NCI-H2107 (cell line): Measurements from ENCODE around the gene ABCG1.

Experiments
- DNase-seq: peaks from one replicate; lab custom pipeline; 2025; lab: John Stamatoyannopoulos, UW

ABCG1 gene

GRCh38 chr21:42271065-42271464 is 52.1 kb downstream of the ABCG1 start:
- no peak for DNase-seq

- DNase-seq: no peak
Measured at GRCh38 chr21:42272109-42272962, 53.4 kb downstream of the ABCG1 start.

GRCh38 chr21:42272984-42273600 is 54.2 kb downstream of the ABCG1 start:
- no peak for DNase-seq

GRCh38 chr21:42276076-42276475 is 57.1 kb downstream of the ABCG1 start:
- no peak for DNase-seq

- no peak for DNase-seq
Measured at GRCh38 chr21:42276526-42277154, 57.7 kb downstream of the ABCG1 start.

- DNase-seq: no peak
Measured at GRCh38 chr21:42277593-42277992, 58.7 kb downstream of the ABCG1 start.

- DNase-seq: no peak
Measured at GRCh38 chr21:42278451-42279149, 59.7 kb downstream of the ABCG1 start.

GRCh38 chr21:42279341-42279871 is 60.5 kb downstream of the ABCG1 start:
- no peak for DNase-seq

- no peak for DNase-seq
Measured at GRCh38 chr21:42279888-42280287, 60.9 kb downstream of the ABCG1 start.

- DNase-seq: no peak
Measured at GRCh38 chr21:42280356-42281180, 61.6 kb downstream of the ABCG1 start.

GRCh38 chr21:42281181-42281680 is 62.3 kb downstream of the ABCG1 start:
- no peak for DNase-seq

- DNase-seq: no peak
Measured at GRCh38 chr21:42282021-42282420, 63.1 kb downstream of the ABCG1 start.

GRCh38 chr21:42282715-42283114 is 63.8 kb downstream of the ABCG1 start:
- no peak for DNase-seq

GRCh38 chr21:42285569-42286245 is 66.8 kb downstream of the ABCG1 start:
- no peak for DNase-seq

- no peak for DNase-seq
Measured at GRCh38 chr21:42286416-42286815, 67.5 kb downstream of the ABCG1 start.

- DNase-seq: no peak
Measured at GRCh38 chr21:42287193-42288083, 68.5 kb downstream of the ABCG1 start.

- no peak for DNase-seq
Measured at GRCh38 chr21:42288962-42289361, 70.0 kb downstream of the ABCG1 start.

- DNase-seq: no peak
Measured at GRCh38 chr21:42289926-42290325, 71.0 kb downstream of the ABCG1 start.

- no peak for DNase-seq
Measured at GRCh38 chr21:42290505-42290904, 71.6 kb downstream of the ABCG1 start.
